ENCODE measurements around the gene CXCL17. TPM values are rescaled to one million over a fixed set of nuclear protein-coding genes. Genes with fewer than 3 reads are reported as not detected.

Gene CXCL17
- total RNA-seq, 1 experiment from 2014 or later, result 0.32 TPM

- TF ChIP-seq, protein P1, sequence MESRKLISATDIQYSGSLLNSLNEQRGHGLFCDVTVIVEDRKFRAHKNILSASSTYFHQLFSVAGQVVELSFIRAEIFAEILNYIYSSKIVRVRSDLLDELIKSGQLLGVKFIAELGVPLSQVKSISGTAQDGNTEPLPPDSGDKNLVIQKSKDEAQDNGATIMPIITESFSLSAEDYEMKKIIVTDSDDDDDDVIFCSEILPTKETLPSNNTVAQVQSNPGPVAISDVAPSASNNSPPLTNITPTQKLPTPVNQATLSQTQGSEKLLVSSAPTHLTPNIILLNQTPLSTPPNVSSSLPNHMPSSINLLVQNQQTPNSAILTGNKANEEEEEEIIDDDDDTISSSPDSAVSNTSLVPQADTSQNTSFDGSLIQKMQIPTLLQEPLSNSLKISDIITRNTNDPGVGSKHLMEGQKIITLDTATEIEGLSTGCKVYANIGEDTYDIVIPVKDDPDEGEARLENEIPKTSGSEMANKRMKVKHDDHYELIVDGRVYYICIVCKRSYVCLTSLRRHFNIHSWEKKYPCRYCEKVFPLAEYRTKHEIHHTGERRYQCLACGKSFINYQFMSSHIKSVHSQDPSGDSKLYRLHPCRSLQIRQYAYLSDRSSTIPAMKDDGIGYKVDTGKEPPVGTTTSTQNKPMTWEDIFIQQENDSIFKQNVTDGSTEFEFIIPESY (IDR thresholded peaks at IDR 0.05; ENCODE audit: extremely low read depth, insufficient replicate concordance, low read length), result no peak
- no peak for TF ChIP-seq POLR2A (IDR thresholded peaks at IDR 0.05; ENCODE audit: borderline replicate concordance, extremely low read depth, insufficient read depth, insufficient read length)
These were observed 32.6 kb upstream of the CXCL17 start (continued) for GRCh38 chr19:42475366-42475765.

DNA sequence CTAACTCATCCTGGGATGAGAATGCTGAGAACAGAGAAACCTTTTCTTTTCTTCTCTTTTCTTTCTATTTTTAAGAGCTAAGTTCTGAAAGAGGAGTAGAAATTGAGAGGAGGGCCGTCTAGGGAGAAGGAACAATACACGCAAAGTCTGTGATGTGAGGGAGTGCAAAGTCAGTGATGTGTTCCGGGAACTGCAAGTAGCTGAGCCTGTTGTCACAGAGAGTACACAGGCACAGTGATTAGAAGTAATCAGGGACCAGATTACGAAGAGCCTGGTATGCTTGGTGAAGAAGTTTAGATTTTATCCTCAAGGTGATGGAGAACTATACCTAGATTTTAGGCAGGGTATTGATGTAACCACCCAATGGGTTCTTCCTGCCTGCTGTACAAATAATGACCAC lies 32.0 kb upstream of the CXCL17 start:
- Histone ChIP-seq H3K9me2 (ENCODE audit: insufficient read depth) (no peaks in the 10 kb centered on the region), H3K79me2 (ENCODE audit: insufficient read depth, low read length) (no peaks in the 10 kb centered on the region), H4K20me1 (ENCODE audit: insufficient read depth) (no peaks in the 10 kb centered on the region), H2AFZ (ENCODE audit: low read depth, low read length, poor library complexity, severe bottlenecking) (no peak overlapping the region), H3K36me3 (ENCODE audit: control insufficient read depth in 1 of 2, insufficient read depth in 2 of 2, low read length in 2 of 2) (no peaks in the 10 kb centered on the region), H3K4me1 (ENCODE audit: control insufficient read depth in 1 of 2, insufficient read depth in 2 of 2, low read length in 2 of 2) (peaks cover 14 to 24% of the 10 kb centered on the region in 2 experiments), H3K4me2 (ENCODE audit: low read length) (no peak overlapping the region), H3K9ac (ENCODE audit: low read length) (no peak overlapping the region), H3K4me3 (replicated peaks in 1 of 2; ENCODE audit: low read depth in 1 of 2, low read length in 2 of 2) (no peak overlapping the region), H3K27ac (ENCODE audit: low read depth, low read length) (no peak overlapping the region), H3K9me3 (ENCODE audit: control insufficient read depth in 1 of 2, insufficient read depth in 1 of 2, low read depth in 1 of 2, low read length in 2 of 2) (no peaks in the 10 kb centered on the region), H3K27me3 (ENCODE audit: insufficient read depth, low read length) (no peaks in the 10 kb centered on the region)
- no peak for ATAC-seq
- ChIA-PET CTCF (interaction anchor here (1.4 kb wide), 1 partner anchor 35 kb away, joined by 5 read pairs; no protein-coding TSS in a partner anchor), RAD21 (ENCODE audit: low non-redundant PET in 1 of 2, low total read pairs in 2 of 2, uncharacterized antibody in 2 of 2, unreplicated experiment in 2 of 2) (no interaction called here), POLR2A (no interaction called here)
- intact Hi-C loops (cut with micrococcal nuclease), result no loop called here
- no peak for DNase-seq (ENCODE audit: low read depth, low spot score)
- no TSS peak for BruUV-seq (replicated peaks)
- TF ChIP-seq SRF (IDR thresholded peaks at IDR 0.05; ENCODE audit: low read depth), result no peak
- no peak for TF ChIP-seq RAD21 (IDR thresholded peaks at IDR 0.05; ENCODE audit: low read depth)
- TF ChIP-seq ZFX (IDR thresholded peaks at IDR 0.05), result no peak
- TF ChIP-seq EZH2phosphoT487 (IDR thresholded peaks at IDR 0.05; ENCODE audit: borderline replicate concordance), result no peak
- no peak for TF ChIP-seq JUND (IDR thresholded peaks at IDR 0.05)
- TF ChIP-seq FOSL1 (IDR thresholded peaks at IDR 0.05; ENCODE audit: low read depth), result no peak
- TF ChIP-seq ZNF274 (IDR thresholded peaks at IDR 0.05; ENCODE audit: low read depth, low read length), result no peak
- TF ChIP-seq SP1 (IDR thresholded peaks at IDR 0.05; ENCODE audit: low read depth), result no peak

Measured in HCT116 (cell line).